HG02763 (cell line): ENCODE data around the gene WNK1.
"Not testable (repeated sequence)": the region's sequence is repeated elsewhere in the genome, so short reads cannot be mapped to it uniquely, and the experiment has no call there.

Experiments used
- ATAC-seq: cut with Tn5 transposase; IDR thresholded peaks from one replicate; pipeline ENCODE4 v1.9.1; 2021; ENCODE audit warnings: mild to moderate bottlenecking, moderate library complexity; ENCODE audit not compliant: unreplicated experiment

Gene WNK1

GRCh38 chr12:905261-906031 is 153.1 kb downstream of the WNK1 start:
- no peak for ATAC-seq

- no peak for ATAC-seq
Measured at GRCh38 chr12:906062-906585, 153.7 kb downstream of the WNK1 start.

GRCh38 chr12:907413-908185 is 155.2 kb downstream of the WNK1 start:
- no peak for ATAC-seq

GRCh38 chr12:909861-910260 is 157.5 kb downstream of the WNK1 start:
- no peak for ATAC-seq

- ATAC-seq, result no peak
Measured at GRCh38 chr12:910416-910815, 158.0 kb downstream of the WNK1 start.

GRCh38 chr12:911191-911826 is 158.9 kb downstream of the WNK1 start:
- no peak for ATAC-seq

- no peak for ATAC-seq
Measured at GRCh38 chr12:912466-913235, 160.3 kb downstream of the WNK1 start.

GRCh38 chr12:913919-914698 is 161.7 kb downstream of the WNK1 start:
- no peak for ATAC-seq

GRCh38 chr12:915090-915489 is 162.7 kb downstream of the WNK1 start:
- no peak for ATAC-seq

GRCh38 chr12:916240-916639 is 163.9 kb downstream of the WNK1 start:
- no peak for ATAC-seq

GRCh38 chr12:916712-917445 is 164.5 kb downstream of the WNK1 start:
- ATAC-seq, result no peak

GRCh38 chr12:920676-921075 is 168.3 kb downstream of the WNK1 start:
- no peak for ATAC-seq

- ATAC-seq, result no peak
Measured at GRCh38 chr12:922285-922684, 169.9 kb downstream of the WNK1 start.

- no peak for ATAC-seq
Measured at GRCh38 chr12:926641-927040, 174.3 kb downstream of the WNK1 start.

- ATAC-seq, result no peak
Measured at GRCh38 chr12:931060-931459, 178.7 kb downstream of the WNK1 start.

GRCh38 chr12:931591-931990 is 179.2 kb downstream of the WNK1 start:
- no peak for ATAC-seq

- ATAC-seq, result not testable (repeated sequence)
Measured at GRCh38 chr12:935891-936290, 183.5 kb downstream of the WNK1 start.

GRCh38 chr12:936377-937345 is 184.3 kb downstream of the WNK1 start:
- ATAC-seq, result no peak
